ENCODE data around the gene PRAMEF18.
A peak's percentile ranks its signal among the peaks of the same experiment; 100 is the strongest.
"Not testable (repeated sequence)": the region's sequence is repeated elsewhere in the genome, so short reads cannot be mapped to it uniquely, and the experiment has no call there.

The PRAMEF18 gene

DNA sequence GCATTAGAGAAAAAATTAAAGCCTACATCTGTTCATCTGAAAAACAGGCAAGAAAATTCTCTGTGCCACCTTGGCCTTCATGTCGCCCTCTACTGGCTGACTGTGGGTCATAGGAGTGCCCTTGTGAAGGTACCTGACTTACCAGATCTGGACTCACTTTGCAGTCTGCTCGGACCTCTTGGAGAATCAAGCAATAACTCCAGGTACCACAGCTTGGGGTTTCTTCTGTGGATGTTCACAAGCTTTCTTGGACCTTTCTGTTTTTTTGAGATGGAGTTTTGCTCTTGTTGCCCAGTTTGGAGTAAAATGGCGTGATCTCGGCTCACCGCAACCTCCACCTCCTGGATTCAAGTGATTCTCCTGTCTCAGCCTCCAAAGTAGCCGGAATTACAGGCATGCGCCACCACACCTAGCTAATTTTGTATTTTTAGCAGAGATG is 2.4 kb upstream of the PRAMEF18 start:
- H3K4me3 ChIP-seq (ENCODE audit: low read depth, low read length): no peak overlapping the region
- peak; percentile 53 for DNase-seq (ENCODE audit: low read depth)
- TF ChIP-seq, protein P1, sequence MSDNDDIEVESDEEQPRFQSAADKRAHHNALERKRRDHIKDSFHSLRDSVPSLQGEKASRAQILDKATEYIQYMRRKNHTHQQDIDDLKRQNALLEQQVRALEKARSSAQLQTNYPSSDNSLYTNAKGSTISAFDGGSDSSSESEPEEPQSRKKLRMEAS (IDR thresholded peaks at IDR 0.05; ENCODE audit: low read depth, low read length): no peak
- TF ChIP-seq, protein P2, sequence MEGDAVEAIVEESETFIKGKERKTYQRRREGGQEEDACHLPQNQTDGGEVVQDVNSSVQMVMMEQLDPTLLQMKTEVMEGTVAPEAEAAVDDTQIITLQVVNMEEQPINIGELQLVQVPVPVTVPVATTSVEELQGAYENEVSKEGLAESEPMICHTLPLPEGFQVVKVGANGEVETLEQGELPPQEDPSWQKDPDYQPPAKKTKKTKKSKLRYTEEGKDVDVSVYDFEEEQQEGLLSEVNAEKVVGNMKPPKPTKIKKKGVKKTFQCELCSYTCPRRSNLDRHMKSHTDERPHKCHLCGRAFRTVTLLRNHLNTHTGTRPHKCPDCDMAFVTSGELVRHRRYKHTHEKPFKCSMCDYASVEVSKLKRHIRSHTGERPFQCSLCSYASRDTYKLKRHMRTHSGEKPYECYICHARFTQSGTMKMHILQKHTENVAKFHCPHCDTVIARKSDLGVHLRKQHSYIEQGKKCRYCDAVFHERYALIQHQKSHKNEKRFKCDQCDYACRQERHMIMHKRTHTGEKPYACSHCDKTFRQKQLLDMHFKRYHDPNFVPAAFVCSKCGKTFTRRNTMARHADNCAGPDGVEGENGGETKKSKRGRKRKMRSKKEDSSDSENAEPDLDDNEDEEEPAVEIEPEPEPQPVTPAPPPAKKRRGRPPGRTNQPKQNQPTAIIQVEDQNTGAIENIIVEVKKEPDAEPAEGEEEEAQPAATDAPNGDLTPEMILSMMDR (IDR thresholded peaks at IDR 0.05; ENCODE audit: low read depth, low read length): peak; percentile 93
- TF ChIP-seq MYC (IDR thresholded peaks at IDR 0.05; ENCODE audit: low read depth, low read length): no peak
- TF ChIP-seq POLR2A (IDR thresholded peaks at IDR 0.05; ENCODE audit: extremely low read depth, insufficient read length): no peak

- H3K4me3 ChIP-seq (ENCODE audit: low read depth, low read length); DNase-seq (ENCODE audit: low read depth): not testable (repeated sequence)
These were observed 1.5 kb upstream of the PRAMEF18 start for GRCh38 chr1:13227271-13228055.

DNA sequence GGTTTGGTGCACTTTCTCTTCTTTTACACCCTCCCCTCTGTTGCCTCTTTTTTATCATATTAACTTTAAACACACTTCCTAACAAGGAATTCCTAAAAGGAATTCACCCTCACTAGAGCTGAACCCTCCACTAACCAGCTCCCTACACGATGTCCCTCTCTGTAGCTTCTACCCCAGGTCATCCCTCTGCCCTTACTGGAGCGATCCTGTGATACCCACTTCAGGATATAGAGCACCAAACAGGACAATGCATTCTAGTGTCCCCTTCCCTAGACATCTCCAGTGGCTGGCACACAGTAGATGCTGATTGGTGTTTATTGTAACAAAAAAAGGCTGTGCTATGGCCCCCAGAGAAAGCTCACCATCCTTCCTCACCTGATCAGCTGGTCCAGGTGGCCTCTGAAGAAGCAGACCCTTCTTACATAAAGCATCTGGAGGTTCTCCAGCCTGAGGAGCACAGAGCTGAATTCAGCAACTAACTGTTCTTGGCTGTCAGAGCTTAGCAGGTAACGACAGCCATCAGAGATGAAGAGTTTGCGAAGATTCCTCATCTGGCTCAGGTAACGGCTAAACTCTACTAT is 1.4 kb downstream of the PRAMEF18 start:
- TF ChIP-seq, protein P2 (IDR thresholded peaks at IDR 0.05; ENCODE audit: low read depth, low read length): no peak
- TF ChIP-seq MYC (IDR thresholded peaks at IDR 0.05; ENCODE audit: low read depth, low read length) (no peak), POLR2A (IDR thresholded peaks at IDR 0.05; ENCODE audit: extremely low read depth, insufficient read length) (no peak)
- TF ChIP-seq, protein P1 (IDR thresholded peaks at IDR 0.05; ENCODE audit: low read depth, low read length): no peak
- no peak for DNase-seq (ENCODE audit: low read depth)
- H3K4me3 ChIP-seq (ENCODE audit: low read depth, low read length): no peak overlapping the region

DNA sequence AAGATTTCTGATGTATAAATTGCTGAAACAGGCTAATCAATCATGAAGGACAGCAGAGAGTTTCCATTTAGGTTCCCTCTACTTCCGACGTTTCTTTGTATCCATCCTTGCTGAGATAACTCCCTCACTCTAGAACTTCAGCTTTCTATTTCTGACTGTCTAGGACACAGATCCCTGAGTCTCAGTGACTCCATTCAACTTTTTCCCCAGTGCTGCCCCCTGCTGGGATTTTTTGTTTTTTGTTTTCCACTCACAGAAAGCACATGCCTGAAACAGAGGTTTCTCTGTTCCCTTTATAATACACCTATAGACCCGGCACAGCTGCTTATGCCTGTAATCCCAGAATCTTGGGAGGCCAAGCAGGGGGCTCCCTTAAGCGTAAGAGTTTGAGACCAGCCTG is 3.2 kb downstream of the PRAMEF18 start:
- not testable (repeated sequence) for H3K4me3 ChIP-seq (ENCODE audit: low read depth, low read length); DNase-seq (ENCODE audit: low read depth)

DNA sequence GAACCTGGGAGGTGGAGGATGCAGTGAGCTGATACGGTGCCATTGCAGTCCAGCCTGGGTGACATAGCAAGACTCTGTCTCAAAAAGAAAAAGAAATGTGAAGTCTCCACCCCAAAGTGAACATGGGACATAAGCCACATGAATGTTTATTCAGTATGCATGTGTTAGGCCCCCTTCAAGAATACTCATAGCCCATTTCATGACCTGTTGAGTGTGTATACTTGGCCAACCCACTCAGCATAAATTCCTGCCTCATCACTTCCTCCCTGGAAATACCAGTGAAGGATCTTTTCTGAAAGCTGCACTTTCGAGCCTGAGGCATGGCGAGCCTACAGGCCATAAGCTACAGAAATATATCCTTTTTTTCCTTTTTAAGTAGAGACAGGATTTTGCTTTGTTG is 6.8 kb downstream of the PRAMEF18 start:
- DNase-seq (ENCODE audit: low read depth); H3K4me3 ChIP-seq (ENCODE audit: low read depth, low read length): not testable (repeated sequence)

- not testable (repeated sequence) for H3K4me3 ChIP-seq (ENCODE audit: low read depth, low read length); DNase-seq (ENCODE audit: low read depth)
These were observed 9.3 kb downstream of the PRAMEF18 start for GRCh38 chr1:13216619-13217018.

DNA sequence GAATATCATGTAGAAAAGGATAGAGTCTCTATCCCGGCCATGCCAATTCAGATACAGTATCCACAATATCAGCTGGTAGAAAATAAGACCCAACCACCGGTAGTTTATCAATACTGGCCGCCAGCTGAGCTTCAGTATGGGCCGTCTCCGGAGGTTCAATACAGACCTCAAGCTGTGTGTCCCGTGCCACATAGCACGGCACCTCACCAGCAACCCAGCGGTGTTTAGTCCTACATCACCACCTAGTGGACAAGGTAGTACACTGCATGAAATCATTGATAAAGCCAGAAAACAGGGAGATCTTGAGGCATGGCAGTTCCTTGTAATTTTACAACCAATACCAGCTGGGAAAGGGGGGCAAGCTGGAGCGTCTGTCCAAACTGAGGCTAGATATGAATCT is 17.2 kb downstream of the PRAMEF18 start:
- not testable (repeated sequence) for DNase-seq (ENCODE audit: low read depth)

GRCh38 chr1:13201309-13201708 is 24.6 kb downstream of the PRAMEF18 start, which contains the start of gene PRAMEF13:
Gene PRAMEF13, minus strand, starts transcription at chr1:13201409. Its CDS starts 1,820 bp downstream, at chr1:13199589.
- DNase-seq (ENCODE audit: low read depth); H3K4me3 ChIP-seq (ENCODE audit: low read depth, low read length): not testable (repeated sequence)

More for the DNA sequence above, 17.2 kb downstream of the PRAMEF18 start:
- not testable (repeated sequence) for H3K4me3 ChIP-seq (ENCODE audit: low read depth, low read length)
